Spleen (tissue), 7 donors: Measurements from ENCODE around the gene ZBTB42.

ENCODE experiments used
- POLR2A ChIP-seq, 3 donors: fragments of 450-650 bp; IDR thresholded peaks; one replicate each; pipeline ENCODE4 v1.5.1; 2017; ENCODE audit warnings: antibody characterized with exemption in 3 of 3, mild to moderate bottlenecking in 1 of 3
- TF ChIP-seq, protein P1 (sequence below), 11 experiments: fragments of 200-600 bp in 7 of 11; fragments of 450-650 bp in 4 of 11; sonication (generic) in 4 of 11; IDR thresholded peaks in 8 of 11; conservative IDR thresholded peaks in 3 of 11; 1 replicate in 7 of 11; 2 replicates in 4 of 11; pipeline versions ENCODE4 v1.4.0 to v1.8.0; 2016 to 2021; ENCODE audit warnings: antibody characterized with exemption in 11 of 11, inconsistent platforms in 4 of 11, mild to moderate bottlenecking in 1 of 11
- donor health status: DM: no; HTN: no; CAD: no; lungs with moderate emphysema.
- donor health status: DM: no; HTN: no; CAD: no.
- donor health status: DM: no; HTN: no; CAD: no.

DNA sequence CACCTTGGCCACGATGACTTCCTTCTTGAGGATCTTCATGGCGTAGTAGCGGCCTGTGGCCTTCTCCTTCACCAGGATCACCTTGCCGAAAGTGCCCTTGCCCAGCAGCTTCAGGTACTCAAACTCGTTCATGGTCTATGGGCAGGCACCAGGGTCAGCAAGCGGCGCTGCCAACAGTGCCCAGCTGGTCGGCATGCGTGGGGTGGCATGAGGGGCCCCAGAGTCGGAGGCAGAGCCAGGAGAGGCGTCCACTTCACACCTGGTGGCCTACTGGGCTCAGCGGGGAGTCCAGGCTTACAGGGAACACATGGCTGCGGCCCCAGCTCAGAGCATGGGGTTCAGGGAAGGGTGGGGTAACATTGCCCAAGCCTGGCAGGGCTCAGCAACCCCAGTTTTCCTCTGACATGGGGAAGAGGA lies 25.8 kb upstream of the ZBTB42 start:
- no peak for TF ChIP-seq POLR2A (IDR thresholded peaks at IDR 0.05)
- TF ChIP-seq, protein P1, sequence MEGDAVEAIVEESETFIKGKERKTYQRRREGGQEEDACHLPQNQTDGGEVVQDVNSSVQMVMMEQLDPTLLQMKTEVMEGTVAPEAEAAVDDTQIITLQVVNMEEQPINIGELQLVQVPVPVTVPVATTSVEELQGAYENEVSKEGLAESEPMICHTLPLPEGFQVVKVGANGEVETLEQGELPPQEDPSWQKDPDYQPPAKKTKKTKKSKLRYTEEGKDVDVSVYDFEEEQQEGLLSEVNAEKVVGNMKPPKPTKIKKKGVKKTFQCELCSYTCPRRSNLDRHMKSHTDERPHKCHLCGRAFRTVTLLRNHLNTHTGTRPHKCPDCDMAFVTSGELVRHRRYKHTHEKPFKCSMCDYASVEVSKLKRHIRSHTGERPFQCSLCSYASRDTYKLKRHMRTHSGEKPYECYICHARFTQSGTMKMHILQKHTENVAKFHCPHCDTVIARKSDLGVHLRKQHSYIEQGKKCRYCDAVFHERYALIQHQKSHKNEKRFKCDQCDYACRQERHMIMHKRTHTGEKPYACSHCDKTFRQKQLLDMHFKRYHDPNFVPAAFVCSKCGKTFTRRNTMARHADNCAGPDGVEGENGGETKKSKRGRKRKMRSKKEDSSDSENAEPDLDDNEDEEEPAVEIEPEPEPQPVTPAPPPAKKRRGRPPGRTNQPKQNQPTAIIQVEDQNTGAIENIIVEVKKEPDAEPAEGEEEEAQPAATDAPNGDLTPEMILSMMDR (IDR thresholded peaks at IDR 0.05 in 8 of 11, conservative IDR thresholded peaks at IDR 0.05 in 3 of 11) = no peak
